Gastroesophageal sphincter (tissue), 3 donors: ENCODE data around the gene TPM3.

Experiments
- EP300 ChIP-seq: sonication (generic); formaldehyde crosslinking; IDR thresholded peaks from one replicate; pipeline ENCODE4 v1.6.1; 2017; ENCODE audit warnings: antibody characterized with exemption, mild to moderate bottlenecking
- POLR2A ChIP-seq, 2 donors: fragments of 450-650 bp; IDR thresholded peaks; one replicate each; pipeline ENCODE4 v1.6.1; 2017; ENCODE audit warnings: antibody characterized with exemption in 2 of 2, mild to moderate bottlenecking in 2 of 2, moderate library complexity in 1 of 2
- POLR2AphosphoS5 ChIP-seq: sonication (generic); formaldehyde crosslinking; IDR thresholded peaks from one replicate; pipeline ENCODE4 v1.6.1; 2017; ENCODE audit warnings: antibody characterized with exemption
- TF ChIP-seq, protein P1 (sequence below), 4 experiments: fragments of 200-600 bp in 2 of 4; fragments of 450-650 bp in 2 of 4; sonication (generic) in 1 of 4; IDR thresholded peaks; one replicate each; pipeline ENCODE4 v1.5.1; 2017 to 2019; ENCODE audit warnings: antibody characterized with exemption in 4 of 4, mild to moderate bottlenecking in 2 of 4, moderate library complexity in 2 of 4

DNA sequence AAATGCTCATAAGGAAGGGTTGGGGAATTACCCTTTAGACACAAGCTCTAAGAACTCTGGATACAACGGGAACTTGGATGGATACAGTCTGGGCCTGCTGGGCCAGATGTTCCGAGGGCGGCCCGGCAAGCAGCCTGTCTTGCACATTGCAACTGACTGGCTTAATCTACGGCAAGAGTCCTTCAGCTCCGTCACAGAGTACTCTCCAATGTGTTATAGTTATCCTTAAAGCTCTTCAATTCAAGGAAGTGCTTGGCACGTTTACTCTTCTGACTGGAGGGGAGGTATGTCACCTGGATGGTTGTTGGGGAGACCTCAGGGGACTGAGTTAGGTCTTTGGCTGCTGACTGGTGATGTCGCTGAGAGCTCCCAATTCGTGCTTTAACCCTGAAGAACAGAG is 15.4 kb upstream of the TPM3 start:
- TF ChIP-seq POLR2A (IDR thresholded peaks at IDR 0.05), result no peak
- no peak for TF ChIP-seq POLR2AphosphoS5
- TF ChIP-seq, protein P1, sequence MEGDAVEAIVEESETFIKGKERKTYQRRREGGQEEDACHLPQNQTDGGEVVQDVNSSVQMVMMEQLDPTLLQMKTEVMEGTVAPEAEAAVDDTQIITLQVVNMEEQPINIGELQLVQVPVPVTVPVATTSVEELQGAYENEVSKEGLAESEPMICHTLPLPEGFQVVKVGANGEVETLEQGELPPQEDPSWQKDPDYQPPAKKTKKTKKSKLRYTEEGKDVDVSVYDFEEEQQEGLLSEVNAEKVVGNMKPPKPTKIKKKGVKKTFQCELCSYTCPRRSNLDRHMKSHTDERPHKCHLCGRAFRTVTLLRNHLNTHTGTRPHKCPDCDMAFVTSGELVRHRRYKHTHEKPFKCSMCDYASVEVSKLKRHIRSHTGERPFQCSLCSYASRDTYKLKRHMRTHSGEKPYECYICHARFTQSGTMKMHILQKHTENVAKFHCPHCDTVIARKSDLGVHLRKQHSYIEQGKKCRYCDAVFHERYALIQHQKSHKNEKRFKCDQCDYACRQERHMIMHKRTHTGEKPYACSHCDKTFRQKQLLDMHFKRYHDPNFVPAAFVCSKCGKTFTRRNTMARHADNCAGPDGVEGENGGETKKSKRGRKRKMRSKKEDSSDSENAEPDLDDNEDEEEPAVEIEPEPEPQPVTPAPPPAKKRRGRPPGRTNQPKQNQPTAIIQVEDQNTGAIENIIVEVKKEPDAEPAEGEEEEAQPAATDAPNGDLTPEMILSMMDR (IDR thresholded peaks at IDR 0.05), result no peak
- TF ChIP-seq EP300, result no peak
